Middle frontal gyrus (tissue), 1 donor: Measurements from ENCODE around the gene HOXA3.

ENCODE experiments used
- DNase-seq: peaks from one replicate; pipeline ENCODE4 v3.0.0-alpha.2; 2015; ENCODE audit warnings: low spot score; ENCODE audit errors: extremely low spot score

Gene HOXA3

GRCh38 chr7:27105301-27106031, 46.9 kb downstream of the HOXA3 start:
- DNase-seq = no peak

DNA sequence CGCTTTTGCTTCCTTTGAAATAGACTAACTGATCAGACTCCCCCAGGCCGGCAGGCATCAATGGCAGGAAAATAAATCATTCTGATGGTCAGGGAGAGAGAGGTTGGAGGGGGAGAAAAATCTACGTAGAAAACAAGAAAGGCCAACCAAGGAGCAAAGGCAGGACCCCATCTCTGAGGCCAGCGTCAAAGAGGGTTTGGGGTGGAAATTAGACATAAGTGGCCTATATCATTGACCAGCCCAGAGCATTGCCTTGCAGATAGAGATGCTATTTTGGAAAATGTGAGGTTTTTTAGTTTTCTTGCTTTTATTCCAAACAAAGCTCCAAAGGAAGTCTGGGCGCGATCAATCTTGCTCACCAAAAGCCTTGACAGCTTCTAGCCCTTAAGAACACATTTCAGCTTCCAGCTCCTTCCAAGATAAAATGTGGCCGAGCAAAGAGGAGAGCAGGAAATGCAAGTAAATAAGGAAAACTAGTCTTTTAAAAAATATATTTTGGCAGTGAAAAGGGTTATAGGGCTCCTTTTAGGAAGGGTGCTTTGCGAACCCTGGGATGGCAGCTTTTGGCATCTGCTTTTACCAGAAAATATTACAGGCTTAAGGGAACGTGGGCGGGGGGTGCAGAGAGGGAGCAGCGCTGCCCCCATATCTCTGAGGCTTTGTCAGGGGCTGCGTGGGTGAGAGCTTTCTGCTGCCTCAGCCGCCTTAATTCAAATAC, 47.9 kb downstream of the HOXA3 start:
- DNase-seq = no peak

DNA sequence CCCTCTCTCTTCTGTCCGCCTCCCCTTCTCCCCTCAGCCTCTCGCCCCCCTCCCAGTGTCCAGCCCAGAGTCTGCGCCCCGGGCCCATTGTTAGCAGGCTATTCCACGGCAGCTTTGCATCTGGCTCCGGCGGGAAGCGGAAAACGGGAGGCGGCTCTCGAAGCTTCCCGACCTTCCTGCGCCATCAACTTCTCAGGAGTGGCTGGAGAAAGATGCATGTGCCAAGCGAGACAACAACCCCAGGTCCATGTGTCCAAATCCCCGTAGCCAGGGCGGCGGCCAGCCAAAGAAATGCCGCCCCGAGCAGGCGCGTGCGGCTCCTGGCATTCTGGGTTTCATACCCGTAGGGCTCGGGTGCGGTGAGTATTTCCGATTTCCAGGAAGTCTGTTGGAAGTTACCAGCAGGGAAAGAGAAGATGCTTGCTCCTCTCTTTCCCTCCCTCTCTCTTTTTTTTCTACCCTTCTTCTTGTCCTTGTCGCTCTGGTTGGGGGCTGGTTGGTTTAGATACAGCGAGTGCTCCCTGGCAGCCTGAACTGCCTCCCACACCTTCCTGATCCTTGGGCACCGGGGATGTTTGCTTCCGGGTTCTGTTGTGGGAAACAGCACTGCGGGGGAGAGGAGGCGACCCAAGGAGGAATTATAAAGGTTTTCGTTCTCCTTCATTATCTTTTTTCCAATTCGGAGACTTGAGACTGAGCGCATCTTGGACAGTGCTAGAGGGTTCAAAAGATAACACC, 48.7 kb downstream of the HOXA3 start:
- DNase-seq = no peak

DNA sequence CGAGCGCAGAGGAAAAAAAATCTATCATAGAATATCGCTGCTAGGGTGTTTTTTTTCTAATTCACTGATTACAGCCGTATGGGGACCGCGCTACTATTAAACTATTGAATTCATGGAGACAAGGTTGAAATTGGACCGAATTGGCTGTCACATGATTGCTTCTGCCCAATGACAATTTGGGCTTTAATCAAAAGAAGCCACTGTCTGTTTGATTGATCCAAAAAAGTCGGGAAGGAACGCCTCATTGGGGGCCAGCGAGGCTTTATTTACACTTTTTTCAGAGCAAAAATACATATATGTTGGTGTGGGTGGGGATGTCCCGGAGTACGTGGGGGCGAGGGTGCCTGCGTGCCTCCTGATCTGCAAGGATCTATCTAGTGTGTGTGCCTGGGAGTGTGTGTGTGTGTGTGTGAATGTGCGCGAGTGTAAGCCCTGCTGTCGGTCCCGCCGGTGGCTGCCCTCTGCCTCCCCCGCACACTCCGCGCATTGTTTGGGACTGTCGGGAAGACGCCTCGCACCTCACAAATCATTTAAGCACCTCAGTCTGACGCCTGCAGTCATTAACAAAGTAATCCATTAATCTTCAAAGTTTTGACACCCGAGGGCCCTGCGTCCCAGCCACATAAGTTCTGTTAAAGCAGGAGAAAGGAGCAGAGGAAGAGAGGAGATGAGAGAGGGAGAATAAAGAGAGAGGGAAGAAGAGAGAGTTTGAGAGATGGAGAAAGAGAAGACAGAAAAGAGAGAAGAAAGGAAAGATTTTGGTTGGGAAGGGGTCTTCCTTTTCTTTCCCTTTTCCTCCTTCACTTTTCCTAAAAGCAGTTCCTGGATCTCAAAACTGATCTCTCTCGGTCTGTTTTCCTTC, 49.6 kb downstream of the HOXA3 start, which contains the start of gene HOXA2:
Gene HOXA2, minus strand, starts transcription at position 103 of the 862 bp plus-strand sequence. CDS start 183 bp downstream, outside the sequence.
- DNase-seq = no peak

DNA sequence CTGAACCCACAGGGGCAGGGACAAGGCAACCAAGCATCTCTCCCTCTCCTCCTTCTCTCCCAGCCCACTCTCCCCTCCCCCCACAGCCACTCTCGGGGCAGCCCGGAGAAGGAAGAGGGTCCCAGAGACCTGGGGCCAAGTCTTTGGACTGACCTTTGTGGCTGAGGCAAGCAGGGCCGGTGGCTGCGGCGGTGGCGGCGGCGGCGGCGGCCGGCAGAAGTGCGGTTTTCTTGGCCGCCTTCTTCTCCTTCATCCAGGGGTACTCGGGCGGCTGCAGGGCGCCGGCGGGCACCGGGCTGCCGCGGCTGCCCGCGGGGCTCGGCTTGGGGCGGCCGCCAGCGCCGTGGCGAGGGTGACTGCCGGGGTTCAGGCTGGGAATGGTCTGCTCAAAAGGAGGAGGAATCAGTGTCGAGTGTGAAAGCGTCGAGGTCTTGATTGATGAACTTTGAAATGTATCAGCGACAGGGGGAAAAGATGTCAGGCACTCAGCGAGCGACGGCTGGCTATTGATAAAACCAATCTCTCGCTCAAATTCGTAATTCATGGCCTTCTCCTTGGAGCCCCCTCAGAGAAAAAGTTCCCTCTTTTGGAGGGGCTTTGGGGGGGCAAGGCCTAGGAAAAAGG, 50.3 kb downstream of the HOXA3 start:
- DNase-seq = no peak

- no peak for DNase-seq
Measured at GRCh38 chr7:27101171-27101956, 51.0 kb downstream of the HOXA3 start.

DNA sequence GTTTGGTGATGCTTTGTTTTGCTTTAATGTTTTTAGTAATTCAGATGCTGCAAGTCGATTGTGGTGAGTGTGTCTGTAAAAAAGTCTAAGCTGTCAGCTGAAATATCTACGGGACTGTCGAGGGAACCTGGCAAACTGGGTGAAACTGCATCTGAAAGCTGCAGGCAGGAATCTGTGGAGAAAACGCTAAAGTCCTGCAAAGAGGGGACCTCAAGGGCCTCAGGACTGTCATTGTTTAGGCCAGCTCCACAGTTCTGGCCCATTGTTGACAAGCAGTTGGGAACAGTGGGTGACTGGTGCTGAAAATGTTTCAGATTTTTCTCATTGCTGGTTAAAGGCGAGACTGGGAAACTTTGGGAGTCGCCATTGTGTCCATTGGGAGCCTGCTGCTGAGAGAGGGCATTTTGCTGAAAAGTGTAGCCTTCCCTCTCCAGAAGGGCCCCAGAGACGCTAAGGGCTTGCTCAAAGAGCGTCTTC, 51.7 kb downstream of the HOXA3 start:
- no peak for DNase-seq

DNA sequence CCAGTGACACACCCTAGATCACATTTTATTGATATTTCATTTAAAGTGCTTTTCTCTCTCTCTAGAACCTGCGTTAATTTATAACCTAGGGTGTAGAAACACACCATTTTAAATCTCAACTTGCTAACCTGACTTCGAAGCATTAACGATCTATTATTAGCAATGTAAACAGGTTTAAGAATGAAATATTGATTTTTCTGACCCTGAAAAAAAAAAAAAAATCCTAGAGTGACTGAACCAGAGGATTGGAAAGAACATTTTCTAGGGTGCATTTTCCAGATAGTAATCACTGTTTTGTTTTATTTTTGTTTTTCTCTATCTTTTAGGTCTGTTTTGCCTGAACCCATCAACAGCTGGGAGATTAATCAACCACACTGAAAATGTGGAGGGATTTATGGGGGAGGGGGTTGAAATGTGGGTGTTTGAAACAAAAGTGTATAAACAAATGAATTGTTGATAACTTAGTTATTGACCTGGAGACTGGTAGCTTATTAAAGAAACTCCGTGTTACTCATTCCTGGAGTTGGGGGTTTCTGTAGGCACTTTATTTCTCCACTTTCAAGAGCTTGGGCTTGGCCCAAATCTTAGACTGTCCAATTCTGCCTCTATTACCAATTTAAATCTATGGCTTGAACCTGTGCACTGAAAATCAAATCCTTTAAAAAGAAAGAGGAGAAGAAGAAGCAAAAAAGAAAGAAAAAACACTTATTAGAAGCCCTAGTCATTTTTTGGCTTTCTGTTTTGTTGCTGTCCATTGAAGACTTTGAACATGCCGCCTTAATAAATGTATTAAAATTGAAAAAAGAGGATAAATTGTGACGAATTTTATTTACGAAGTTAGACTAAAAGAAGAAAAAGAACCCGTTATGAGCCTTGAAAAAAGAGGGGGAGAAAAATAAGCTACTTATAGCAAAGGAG, 52.7 kb downstream of the HOXA3 start:
- DNase-seq = no peak

DNA sequence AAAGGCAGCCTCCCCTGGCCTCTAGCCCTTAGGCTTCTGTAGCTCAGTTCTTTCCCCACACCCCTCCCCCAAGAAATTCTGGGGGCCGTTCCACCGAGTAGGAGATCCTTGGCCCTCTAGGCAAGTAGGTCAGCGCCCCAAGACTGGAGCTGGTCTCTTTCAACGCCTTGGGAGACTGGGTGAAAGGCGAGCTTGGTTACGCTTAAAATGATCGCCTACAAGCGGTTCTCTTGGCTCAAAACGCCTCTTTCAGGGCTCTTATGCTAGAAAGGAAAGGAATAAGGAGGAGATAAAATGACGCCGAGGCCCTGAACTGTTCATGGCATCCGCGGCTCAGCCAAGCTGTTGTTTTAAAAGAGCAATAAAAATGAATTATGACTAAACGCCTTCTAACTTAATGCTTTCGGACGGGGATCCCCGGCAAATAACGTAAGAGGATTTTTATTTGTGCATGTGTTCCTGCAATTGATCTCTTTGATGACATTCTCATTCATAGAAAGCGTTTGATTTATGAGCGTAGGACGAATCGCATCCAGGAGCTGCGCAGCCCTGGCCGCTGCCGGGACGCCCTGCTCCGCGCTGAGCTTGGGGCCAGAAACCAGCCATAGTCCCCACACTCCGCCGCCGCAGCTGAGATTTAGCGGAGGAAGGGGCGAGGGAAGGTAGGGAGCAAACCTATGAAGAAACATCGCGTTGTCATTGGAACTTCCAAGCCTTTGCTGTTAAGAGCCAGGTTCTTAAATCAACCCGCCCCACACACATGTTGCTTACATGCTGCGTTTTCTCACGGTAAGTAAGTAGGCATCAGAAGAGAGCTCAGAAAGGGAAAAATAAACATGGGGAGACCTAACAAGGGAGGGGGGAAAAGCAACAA, 53.6 kb downstream of the HOXA3 start:
- no peak for DNase-seq

DNA sequence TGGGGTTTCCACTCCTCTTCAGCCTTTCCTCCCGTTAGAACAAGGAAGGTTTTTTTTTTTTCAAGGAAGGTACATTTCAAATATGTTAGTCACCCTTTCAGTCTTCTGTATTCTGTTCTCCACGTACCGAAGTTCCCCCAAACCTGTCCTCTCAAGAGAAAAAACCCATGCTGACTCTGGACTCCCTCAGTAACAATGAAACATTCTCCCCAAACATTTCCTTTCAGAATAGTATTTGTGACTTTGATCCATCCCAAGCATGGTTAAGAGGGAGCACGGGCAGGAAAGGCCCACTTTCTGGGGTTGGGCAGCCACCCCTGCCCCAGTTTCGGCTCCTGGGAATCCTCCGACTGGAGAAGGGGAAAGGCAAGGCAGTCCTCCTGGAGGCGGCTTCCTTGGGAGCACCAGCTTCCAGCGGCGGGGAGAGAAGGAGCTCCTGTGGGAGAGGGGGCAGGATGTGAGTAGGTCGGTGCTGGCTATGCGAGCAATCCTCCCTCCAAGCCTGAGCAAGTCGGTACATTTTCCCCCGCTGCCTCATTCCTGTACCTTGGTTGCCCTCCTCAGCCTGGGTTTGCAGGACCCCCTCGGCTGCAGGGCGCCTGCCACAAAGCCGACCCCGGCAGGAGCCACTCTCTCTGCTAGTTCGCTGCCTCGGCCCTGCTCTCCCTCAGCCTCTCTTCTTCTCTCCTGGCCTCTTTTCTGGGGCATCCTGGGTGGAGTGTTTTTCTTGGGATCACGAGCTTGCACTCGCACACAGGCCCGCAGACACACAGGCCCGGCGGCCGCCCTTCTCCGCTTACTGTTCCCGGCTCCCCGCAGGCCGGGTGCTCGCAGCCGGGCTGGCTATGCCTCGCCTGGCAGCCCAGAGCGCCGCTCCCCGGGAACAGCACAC, 54.5 kb downstream of the HOXA3 start:
- no peak for DNase-seq

DNA sequence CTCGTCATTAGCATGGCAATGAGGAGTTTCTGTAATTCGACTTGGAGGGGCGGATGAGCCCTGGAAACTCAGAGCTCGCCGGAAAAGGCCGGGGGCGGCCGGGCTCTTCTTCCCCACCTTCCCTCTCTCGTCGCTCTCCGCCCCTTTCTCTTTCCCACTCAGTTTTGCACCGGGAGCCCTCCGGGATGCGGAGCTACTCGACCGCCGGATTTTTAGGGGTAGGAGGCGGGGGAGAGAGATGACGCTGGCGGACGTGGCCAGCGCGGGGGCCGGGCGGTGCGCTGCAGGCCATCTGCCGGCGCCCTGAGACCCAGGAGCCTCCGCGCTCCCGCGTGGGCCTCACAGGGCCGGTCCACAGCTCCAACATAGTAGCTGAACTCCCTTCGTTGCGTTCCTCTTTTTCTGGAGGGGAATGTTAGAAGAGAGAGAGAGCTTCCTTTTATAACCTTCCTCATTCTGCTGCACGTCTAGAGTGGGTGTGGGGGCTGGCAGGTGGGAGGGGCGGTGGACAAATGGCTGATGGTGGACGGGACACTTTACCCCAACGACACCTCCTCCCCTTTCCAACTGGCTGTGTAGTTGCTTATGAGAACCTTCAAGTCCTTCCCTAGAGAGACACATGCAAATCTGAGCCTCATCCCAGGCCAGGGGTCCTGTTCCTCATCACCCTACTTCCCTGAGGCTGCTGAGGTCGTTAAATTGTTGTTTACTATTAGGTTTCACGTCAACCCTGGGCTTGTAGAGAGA, 55.4 kb downstream of the HOXA3 start:
- no peak for DNase-seq

GRCh38 chr7:27095897-27096767, 56.3 kb downstream of the HOXA3 start, which contains the start of gene HOXA1:
HOXA1 (minus strand) TSS chr7:27096000; CDS start chr7:27095912, 88 bp downstream.
- DNase-seq = no peak

GRCh38 chr7:27095050-27095896, 57.1 kb downstream of the HOXA3 start:
- no peak for DNase-seq
